HG03135 (cell line): ENCODE measurements around the gene CCDC74A.
"Not testable (repeated sequence)": the region's sequence is repeated elsewhere in the genome, so short reads cannot be mapped to it uniquely, and the experiment has no call there.

Source experiments
- ATAC-seq: cut with Tn5 transposase; IDR thresholded peaks from one replicate; pipeline ENCODE4 v1.9.1; 2021; ENCODE audit warnings: mild to moderate bottlenecking, moderate library complexity; ENCODE audit not compliant: unreplicated experiment

Gene CCDC74A

GRCh38 chr2:131527131-131528001, at the start of gene CCDC74A:
Gene CCDC74A (plus strand): TSS chr2:131527888. CDS start chr2:131527971, 83 bp downstream.
- peak; percentile 91 for ATAC-seq

GRCh38 chr2:131478074-131478849, 49.4 kb upstream of the CCDC74A start:
- ATAC-seq, result not testable (repeated sequence)

- ATAC-seq, result not testable (repeated sequence)
Measured at GRCh38 chr2:131478850-131479461, 48.7 kb upstream of the CCDC74A start.

GRCh38 chr2:131480351-131480750, 47.3 kb upstream of the CCDC74A start:
- ATAC-seq, result not testable (repeated sequence)

- ATAC-seq, result not testable (repeated sequence)
Measured at GRCh38 chr2:131482506-131483155, 45.1 kb upstream of the CCDC74A start.

- not testable (repeated sequence) for ATAC-seq
Measured at GRCh38 chr2:131483981-131484820, 43.5 kb upstream of the CCDC74A start.

- not testable (repeated sequence) for ATAC-seq
Measured at GRCh38 chr2:131484906-131485460, 42.7 kb upstream of the CCDC74A start.

- not testable (repeated sequence) for ATAC-seq
Measured at GRCh38 chr2:131486201-131486902, 41.3 kb upstream of the CCDC74A start.

GRCh38 chr2:131488306-131489205, 39.1 kb upstream of the CCDC74A start:
- no peak for ATAC-seq

- ATAC-seq, result not testable (repeated sequence)
Measured at GRCh38 chr2:131490616-131491468, 36.8 kb upstream of the CCDC74A start.

- not testable (repeated sequence) for ATAC-seq
Measured at GRCh38 chr2:131491469-131491836, 36.2 kb upstream of the CCDC74A start.

- peak; percentile 21 for ATAC-seq
Measured at GRCh38 chr2:131492015-131492417, 35.7 kb upstream of the CCDC74A start, which contains the start of gene MZT2A. Gene MZT2A (minus strand): TSS chr2:131492397. CDS start chr2:131492376, 21 bp downstream.

- ATAC-seq, result peak; percentile 66
Measured at GRCh38 chr2:131492418-131493198, 35.1 kb upstream of the CCDC74A start.

- peak; percentile 24 for ATAC-seq
Measured at GRCh38 chr2:131493199-131493968, 34.3 kb upstream of the CCDC74A start.

GRCh38 chr2:131495506-131495905, 32.2 kb upstream of the CCDC74A start:
- not testable (repeated sequence) for ATAC-seq
